HG03066 (cell line): Measurements from ENCODE around the gene SPCS2.

Experiments
- ATAC-seq: cut with Tn5 transposase; IDR thresholded peaks from one replicate; pipeline ENCODE4 v1.9.1; 2021; ENCODE audit warnings: low read depth; ENCODE audit not compliant: unreplicated experiment

Gene SPCS2

GRCh38 chr11:74948898-74949752 is at the start of gene SPCS2, which contains the start of gene XRRA1:
SPCS2 (plus strand) TSS chr11:74949266; CDS start chr11:74949286, 20 bp downstream.
XRRA1 (minus strand) TSS chr11:74949091; CDS start chr11:74940878, 8,213 bp downstream.
- ATAC-seq = peak; percentile 87

- no peak for ATAC-seq
These were observed 46.7 kb upstream of the SPCS2 start for GRCh38 chr11:74902342-74902741.

GRCh38 chr11:74905326-74905725 is 43.7 kb upstream of the SPCS2 start:
- ATAC-seq = no peak

- ATAC-seq = no peak
These were observed 39.7 kb upstream of the SPCS2 start for GRCh38 chr11:74909385-74909784.

- no peak for ATAC-seq
These were observed 39.3 kb upstream of the SPCS2 start for GRCh38 chr11:74909812-74910211.

- ATAC-seq = no peak
These were observed 25.9 kb upstream of the SPCS2 start for GRCh38 chr11:74923125-74923524.

GRCh38 chr11:74925281-74925680 is 23.8 kb upstream of the SPCS2 start:
- ATAC-seq = no peak

- no peak for ATAC-seq
These were observed 22.6 kb upstream of the SPCS2 start for GRCh38 chr11:74926304-74927030.

- ATAC-seq = no peak
These were observed 21.6 kb upstream of the SPCS2 start for GRCh38 chr11:74927496-74927895.

GRCh38 chr11:74929431-74930363 is 19.4 kb upstream of the SPCS2 start:
- no peak for ATAC-seq

- no peak for ATAC-seq
These were observed 16.9 kb upstream of the SPCS2 start for GRCh38 chr11:74932169-74932568.

- no peak for ATAC-seq
These were observed 16.3 kb upstream of the SPCS2 start for GRCh38 chr11:74932797-74933196.

- ATAC-seq = no peak
These were observed 15.3 kb upstream of the SPCS2 start for GRCh38 chr11:74933765-74934164.

GRCh38 chr11:74935285-74935684 is 13.8 kb upstream of the SPCS2 start:
- no peak for ATAC-seq

- no peak for ATAC-seq
These were observed 13.0 kb upstream of the SPCS2 start for GRCh38 chr11:74936087-74936486.

- ATAC-seq = no peak
These were observed 12.1 kb upstream of the SPCS2 start for GRCh38 chr11:74936976-74937375.

GRCh38 chr11:74937696-74938475 is 11.2 kb upstream of the SPCS2 start:
- no peak for ATAC-seq

- no peak for ATAC-seq
These were observed 7.6 kb upstream of the SPCS2 start for GRCh38 chr11:74941492-74941891.

- ATAC-seq = no peak
These were observed 6.8 kb upstream of the SPCS2 start for GRCh38 chr11:74942073-74942759.
